ENCODE data around the gene SIGLEC12.
A peak's percentile ranks its signal among the peaks of the same experiment; 100 is the strongest.
"Not testable (repeated sequence)": the region's sequence is repeated elsewhere in the genome, so short reads cannot be mapped to it uniquely, and the experiment has no call there.

Gene SIGLEC12

DNA sequence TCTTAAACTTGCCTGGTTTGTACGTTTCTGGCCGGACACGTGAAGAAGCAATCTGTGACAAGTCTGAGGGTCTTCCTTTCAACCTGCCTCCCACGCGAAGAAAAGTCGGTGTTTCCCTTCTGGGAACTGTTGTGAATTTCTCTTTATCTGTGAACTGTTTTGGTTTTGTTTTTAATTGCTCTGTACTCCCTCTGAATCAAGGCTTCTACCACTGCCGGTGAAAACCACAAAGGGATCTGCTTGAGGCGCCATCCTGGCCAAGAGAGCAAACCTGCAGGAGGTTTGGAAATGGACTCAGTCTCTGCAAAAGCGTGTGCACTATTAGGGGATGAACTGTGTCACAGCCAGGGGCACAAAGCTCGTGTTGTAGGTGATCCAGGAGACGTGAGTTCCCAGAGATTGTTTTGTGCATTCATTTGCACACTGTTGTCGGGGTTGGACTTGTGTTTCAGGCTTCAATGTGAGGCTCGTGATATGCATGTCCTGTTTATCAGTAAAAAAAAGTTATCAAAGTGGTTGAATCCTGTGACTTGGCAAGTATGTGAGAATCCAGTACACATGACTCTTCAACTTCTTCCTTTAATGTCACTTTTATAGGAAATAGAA is 53.1 kb downstream of the SIGLEC12 start:
- peaks cover 7% of the 10 kb centered on the region for H3K36me3 Mint-ChIP-seq
- DNase-seq = peak; percentile 44
- H3K27ac Mint-ChIP-seq = peak overlapping the region; percentile 8
- peak overlapping the region; percentile 32 for H3K4me3 Mint-ChIP-seq
- CTCF ChIA-PET = interaction anchor here (1.2 to 1.4 kb wide), 3 partner anchors 9 to 28 kb away, joined by 3 read pairs; no protein-coding TSS in a partner anchor
- peaks cover 20% of the 10 kb centered on the region for H3K9me3 Mint-ChIP-seq
- peaks cover 39% of the 10 kb centered on the region for H3K27me3 Mint-ChIP-seq
- peaks cover 25% of the 10 kb centered on the region for H3K4me1 Mint-ChIP-seq

DNA sequence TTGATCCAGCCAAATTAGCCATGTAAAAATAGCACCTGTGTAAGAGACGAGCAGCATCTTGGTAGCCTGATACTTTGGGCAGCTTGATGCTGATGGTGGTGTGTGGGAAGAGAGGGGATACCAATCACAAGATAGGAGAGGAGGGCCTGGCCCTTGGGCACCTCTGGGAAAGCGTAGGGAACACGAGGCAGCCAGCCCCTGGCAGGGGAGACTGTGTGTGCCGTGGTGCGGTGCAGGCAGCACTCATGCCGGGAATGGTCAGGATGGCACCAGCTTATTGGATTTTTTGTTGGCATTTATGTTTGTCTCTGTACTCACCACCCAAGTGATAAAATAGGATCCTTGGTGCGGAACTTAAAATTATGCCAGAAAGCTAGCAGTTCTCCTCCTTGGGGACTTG is 53.6 kb downstream of the SIGLEC12 start:
- peaks cover 7% of the 10 kb centered on the region for H3K36me3 Mint-ChIP-seq
- H3K27me3 Mint-ChIP-seq = peaks cover 42% of the 10 kb centered on the region
- DNase-seq = no peak
- H3K27ac Mint-ChIP-seq = no peak overlapping the region
- peaks cover 26% of the 10 kb centered on the region for H3K4me1 Mint-ChIP-seq
- CTCF ChIA-PET = interaction anchor here (1.2 kb wide), 1 partner anchor 27 kb away, joined by 3 read pairs; no protein-coding TSS in a partner anchor
- peak overlapping the region; percentile 32 for H3K4me3 Mint-ChIP-seq
- H3K9me3 Mint-ChIP-seq = peaks cover 20% of the 10 kb centered on the region

DNA sequence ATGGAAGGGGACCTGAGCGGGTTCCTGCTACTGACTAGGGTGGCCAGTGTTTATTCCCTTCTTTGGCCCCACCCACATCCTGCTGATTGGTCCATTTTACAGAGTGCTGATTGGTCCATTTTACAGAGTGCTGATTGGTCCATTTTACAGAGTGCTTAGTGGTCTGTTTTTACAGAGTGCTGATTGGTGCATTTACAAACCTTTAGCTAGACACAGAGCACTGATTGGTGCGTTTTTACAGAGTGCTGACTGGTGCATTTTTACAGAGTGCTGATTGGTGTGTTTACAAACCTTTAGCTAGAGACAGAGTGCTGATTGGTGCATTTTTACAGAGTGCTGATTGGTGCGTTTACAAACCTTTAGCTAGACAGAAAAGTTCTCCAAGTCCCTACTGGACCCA is 54.1 kb downstream of the SIGLEC12 start:
- peaks cover 30% of the 10 kb centered on the region for H3K4me1 Mint-ChIP-seq
- H3K9me3 Mint-ChIP-seq = peaks cover 20% of the 10 kb centered on the region
- not testable (repeated sequence) for H3K4me3 Mint-ChIP-seq, H3K36me3 Mint-ChIP-seq, H3K27ac Mint-ChIP-seq, DNase-seq
- CTCF ChIA-PET = interaction anchor here (1.2 kb wide), 1 partner anchor 27 kb away, joined by 3 read pairs; no protein-coding TSS in a partner anchor
- H3K27me3 Mint-ChIP-seq = peaks cover 46% of the 10 kb centered on the region

DNA sequence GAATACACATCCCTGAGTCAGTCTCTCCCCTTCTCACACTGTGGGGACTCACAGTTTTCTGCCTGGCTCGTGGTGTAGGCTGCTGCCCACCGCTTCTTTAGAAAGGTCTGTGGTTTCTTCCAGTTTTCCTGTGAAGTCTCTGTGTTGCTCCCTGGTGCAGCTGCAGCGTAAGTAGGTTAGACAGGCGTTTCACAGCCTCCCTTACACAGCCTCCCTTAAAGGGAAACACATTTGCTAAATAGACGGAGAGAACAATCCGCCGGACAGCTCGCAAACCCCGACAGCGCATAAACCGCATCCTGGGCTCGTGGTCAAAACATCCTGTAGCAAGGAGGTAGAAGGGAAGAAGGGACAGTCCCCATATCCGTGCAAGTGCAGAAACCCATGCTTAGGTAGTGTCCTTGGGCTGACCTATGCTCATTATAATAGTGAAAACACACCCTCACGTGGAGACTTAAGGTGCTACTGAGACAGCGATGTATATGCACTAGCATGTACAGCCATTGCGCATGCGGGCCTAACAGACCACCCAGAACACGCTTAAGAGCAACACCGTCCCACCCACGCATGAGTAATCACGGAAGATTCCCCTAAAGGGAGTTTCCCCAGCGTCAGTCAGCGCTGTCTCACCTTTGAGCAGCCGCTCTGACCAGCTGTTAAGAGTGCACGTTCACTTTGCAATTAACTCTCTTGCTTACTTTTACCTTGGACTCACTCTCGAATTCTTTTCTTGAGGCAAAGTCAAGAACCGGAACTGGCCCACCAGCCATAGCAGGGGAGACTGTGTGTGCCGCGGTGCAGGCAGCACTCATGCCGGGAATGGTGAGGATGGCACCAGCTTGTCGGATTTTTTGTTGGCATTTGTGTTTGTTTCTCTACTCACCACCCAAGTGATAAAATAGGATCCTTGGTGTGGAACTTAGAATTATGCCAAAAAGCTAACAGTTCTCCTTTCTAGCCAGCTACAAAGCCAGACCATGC is 59.9 kb downstream of the SIGLEC12 start:
- Mint-ChIP-seq H3K27me3 (peaks cover 66% of the 10 kb centered on the region), H3K4me3 (peak overlapping the region; percentile 70), H3K27ac (peak overlapping the region; percentile 62), H3K36me3 (peaks cover 1% of the 10 kb centered on the region), H3K4me1 (peaks cover 46% of the 10 kb centered on the region), H3K9me3 (peaks cover under 1% of the 10 kb centered on the region)
- peak; percentile 91 for DNase-seq
- CTCF ChIA-PET = interaction anchor here (0.9 to 6.9 kb wide), 6 partner anchors 20 to 215 kb away, joined by 3 to 58 read pairs (median 5); partner anchors contain the start of gene SIGLEC10

All from activated naive CD4-positive, alpha-beta T cell treated with anti-CD3 and anti-CD28 coated beads, Interleukin-2, amount 10 ng/mL, durations not matched to agents 7 days and 5 days (primary cell).